Measurements from ENCODE around the gene WDR33.

GRCh38 chr2:127681976-127682857, 128.8 kb downstream of the WDR33 start:
- TF ChIP-seq EP300 (IDR thresholded peaks at IDR 0.05) (no peak), CTCF (IDR thresholded peaks at IDR 0.05) (no peak)
